Peyer's patch (tissue), 4 donors: ENCODE results near the gene LIG1.

Experiments used
- CTCF ChIP-seq, 6 experiments: fragments of 450-650 bp in 4 of 6; fragments of 200-600 bp in 2 of 6; sonication (generic) in 1 of 6; IDR thresholded peaks; one replicate each; pipeline ENCODE4 v1.5.1; 2017 to 2019; ENCODE audit warnings: antibody characterized with exemption in 6 of 6, mild to moderate bottlenecking in 3 of 6, moderate library complexity in 1 of 6
- POLR2A ChIP-seq, 2 donors: fragments of 450-650 bp; IDR thresholded peaks; one replicate each; pipeline ENCODE4 v1.5.1; 2017; ENCODE audit warnings: antibody characterized with exemption in 2 of 2, mild to moderate bottlenecking in 2 of 2, moderate library complexity in 2 of 2

DNA sequence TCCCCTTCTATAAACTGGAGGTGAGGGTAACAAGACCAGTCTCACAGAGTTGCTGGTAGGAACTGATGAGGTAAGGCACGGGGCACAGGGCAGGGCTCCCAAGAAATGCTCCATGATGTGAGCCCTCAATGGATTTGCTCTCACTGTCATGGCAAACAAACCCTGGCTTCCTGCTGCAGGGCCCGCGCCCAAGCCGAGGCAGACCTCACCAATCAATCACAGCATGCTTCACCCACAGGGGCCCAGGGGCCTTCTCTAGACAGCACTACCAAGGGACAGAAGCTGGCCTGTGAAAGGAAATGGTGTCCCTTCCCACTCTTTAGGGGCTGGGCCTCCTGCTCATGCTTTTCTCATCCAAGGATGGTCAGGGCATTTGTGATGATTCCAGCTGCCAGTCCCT lies 33.6 kb downstream of the LIG1 start:
- TF ChIP-seq CTCF (IDR thresholded peaks at IDR 0.05) (no peak), POLR2A (IDR thresholded peaks at IDR 0.05) (no peak)
